ENCODE results near the gene SCGB1C2. TPM values are rescaled to one million over a fixed set of nuclear protein-coding genes. Genes with fewer than 3 reads are reported as not detected.
"Not testable (repeated sequence)": the region's sequence is repeated elsewhere in the genome, so short reads cannot be mapped to it uniquely, and the experiment has no call there.

SCGB1C2 gene
- total RNA-seq = not detected

GRCh38 chr17:137166-137807 lies at the start of gene SCGB1C2:
SCGB1C2 (plus strand) TSS chr17:137569; CDS start chr17:137591, 22 bp downstream.
- not testable (repeated sequence) for DNase-seq

DNA sequence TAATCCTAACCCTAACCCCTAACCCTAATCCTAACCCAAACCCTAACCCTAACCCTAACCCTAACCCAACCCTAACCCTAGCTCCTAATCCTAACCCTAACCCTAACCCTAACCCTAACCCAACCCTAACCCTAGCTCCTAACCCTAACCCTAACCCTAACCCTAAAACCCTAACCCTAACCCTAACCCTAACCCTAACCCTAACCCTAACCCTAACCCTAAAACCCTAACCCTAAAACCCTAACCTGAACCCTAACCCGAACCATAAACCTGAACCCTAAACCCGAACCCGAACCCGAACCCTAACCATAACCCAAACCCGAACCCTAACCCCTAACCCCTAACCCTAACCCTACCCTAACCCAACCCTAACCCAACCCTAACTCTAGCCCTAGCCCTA lies 24.3 kb upstream of the SCGB1C2 start:
- DNase-seq = not testable (repeated sequence)

- DNase-seq = not testable (repeated sequence)
Measured at GRCh38 chr17:118339-118917, 18.9 kb upstream of the SCGB1C2 start.

- not testable (repeated sequence) for DNase-seq
Measured at GRCh38 chr17:133932-134331, 3.4 kb upstream of the SCGB1C2 start.

- not testable (repeated sequence) for DNase-seq
Measured at GRCh38 chr17:134332-134785, 3.0 kb upstream of the SCGB1C2 start.

- DNase-seq = not testable (repeated sequence)
Measured at GRCh38 chr17:135022-135421, 2.3 kb upstream of the SCGB1C2 start.

DNA sequence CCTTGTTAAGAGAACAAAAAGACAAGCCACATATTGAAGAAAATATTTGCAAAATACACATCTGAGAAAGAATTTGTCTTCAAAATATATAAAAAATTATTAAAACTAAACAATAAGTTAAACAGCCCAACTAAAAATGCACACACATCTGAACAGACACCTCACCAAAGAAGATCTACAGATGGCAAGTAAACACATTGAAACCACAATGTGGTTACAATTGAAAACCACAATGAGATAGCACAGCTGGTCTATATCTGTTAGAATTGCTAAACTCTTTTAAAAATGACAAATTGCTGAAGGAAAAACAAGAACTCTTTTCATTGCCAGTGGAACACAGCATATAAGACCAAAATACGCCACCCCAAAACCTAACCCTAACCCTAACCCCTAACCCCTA lies 1.5 kb upstream of the SCGB1C2 start:
- DNase-seq = not testable (repeated sequence)

DNA sequence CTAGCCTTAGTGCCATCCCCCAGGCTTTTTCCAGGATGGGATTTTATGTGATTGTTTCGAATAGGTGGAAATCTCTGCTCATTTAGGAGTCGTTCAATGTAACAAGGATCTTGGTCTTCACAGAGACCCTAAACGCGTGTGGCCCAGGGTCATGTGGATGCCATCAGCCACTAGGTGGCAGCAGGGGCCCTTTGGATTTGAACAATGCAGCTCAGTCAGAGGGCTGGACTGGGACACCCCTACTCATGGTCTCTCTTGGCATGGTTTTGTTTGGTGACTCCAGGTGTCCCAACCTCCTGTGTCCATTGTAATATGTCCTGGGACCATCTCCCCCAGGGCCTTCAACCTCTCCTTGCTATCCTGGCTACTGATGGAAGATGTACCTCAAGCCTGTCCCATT lies 838 bp upstream of the SCGB1C2 start:
- not testable (repeated sequence) for DNase-seq

DNA sequence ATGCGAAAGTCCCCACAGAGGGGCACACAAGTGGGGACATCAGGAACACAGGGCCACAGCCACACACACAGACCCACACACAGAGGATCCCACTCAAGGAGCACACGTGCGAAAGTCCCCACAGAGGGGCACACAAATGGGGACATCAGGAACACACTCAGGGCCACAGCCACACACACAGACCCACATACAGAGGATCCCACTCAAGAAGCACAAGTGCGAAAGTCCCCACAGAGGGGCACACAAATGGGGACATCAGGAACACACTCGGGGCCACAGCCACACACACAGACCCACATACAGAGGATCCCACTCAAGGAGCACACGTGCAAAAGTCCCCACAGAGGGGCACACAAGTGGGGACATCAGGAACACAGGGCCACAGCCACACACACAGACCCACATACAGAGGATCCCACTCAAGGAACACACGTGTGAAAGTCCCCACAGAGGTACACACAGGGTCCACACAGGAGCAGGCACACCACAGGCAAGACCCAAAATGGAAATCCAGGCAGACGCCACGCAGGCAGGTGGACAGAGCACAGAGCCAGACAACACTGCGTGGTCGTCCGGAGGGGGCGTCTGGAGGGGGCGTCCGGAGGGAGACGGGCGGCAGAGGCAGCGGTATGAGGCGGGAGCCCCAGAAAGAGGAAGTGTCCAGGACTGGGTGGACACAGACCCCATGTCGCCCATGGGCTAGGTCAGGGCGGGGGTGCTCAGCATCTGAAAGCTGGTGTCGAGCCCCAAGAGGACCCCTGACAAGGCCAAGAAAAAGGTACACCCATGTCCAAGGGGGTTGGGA lies 2.2 kb downstream of the SCGB1C2 start:
- DNase-seq = not testable (repeated sequence)

DNA sequence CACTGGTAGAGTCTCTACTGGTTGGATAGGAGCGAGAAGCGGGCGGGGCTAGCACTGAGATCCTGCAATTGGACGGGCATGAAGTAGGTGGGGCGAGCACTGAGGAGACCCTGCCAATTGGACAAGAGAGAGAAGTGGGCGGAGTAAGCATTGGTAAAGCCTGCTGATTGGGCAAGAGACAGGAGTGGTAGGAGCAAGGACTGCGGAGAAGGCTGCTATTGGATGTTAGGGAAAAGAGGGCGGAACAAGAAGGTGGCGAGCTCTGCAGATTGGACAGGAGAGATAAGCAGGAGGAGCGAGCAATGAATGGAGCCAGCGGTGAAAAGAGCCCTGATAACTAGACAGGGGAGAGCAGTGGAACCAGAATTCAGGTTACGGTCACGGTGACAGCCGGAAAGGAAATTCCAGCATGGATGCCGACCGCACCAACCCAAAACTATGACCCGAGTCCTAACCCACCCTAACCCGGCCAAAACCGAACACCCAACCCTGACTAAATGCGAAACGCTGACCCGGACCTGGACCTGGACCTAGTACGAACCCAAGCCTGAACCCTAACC lies 4.8 kb downstream of the SCGB1C2 start:
- no peak for DNase-seq

- no peak for DNase-seq
Measured at GRCh38 chr17:142876-143784, 5.8 kb downstream of the SCGB1C2 start.

- DNase-seq = peak; percentile 76
Measured at GRCh38 chr17:143785-144281, 6.5 kb downstream of the SCGB1C2 start.

DNA sequence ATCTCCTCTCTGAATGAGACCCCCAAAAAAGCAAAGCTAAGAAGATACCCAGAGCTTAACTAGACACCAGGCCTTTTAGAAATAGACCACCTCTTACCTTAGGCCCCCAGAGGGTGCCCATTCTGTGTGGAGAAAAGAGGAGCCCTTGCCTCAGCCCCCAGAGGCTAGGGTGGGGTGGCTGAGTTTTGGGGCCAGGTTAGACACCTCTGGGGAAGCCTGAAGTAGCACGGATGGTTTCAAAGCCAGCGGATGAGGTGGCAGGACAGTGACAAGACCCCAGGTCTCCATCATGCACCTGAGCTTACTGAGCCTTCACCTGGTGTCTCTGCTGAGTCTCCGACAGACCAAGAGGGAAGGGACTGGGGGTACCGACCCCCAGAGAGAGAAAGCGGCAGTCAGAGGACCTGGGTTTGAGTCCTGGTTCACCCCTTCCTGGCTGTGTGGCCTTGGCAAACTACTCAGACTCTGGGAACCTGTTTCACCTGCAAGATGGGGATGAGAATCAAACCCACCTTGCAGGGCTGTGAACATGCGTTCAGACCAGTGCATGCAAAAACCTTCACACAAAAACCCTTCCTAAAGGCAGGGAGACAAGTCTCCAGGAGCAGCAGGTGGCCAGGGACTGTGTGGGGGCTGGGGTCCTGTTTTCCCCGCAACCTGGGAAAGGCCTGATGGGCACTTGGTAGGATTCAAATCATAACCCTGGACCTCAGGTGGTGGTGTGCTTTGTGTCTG lies 7.7 kb downstream of the SCGB1C2 start:
- DNase-seq = no peak

GRCh38 chr17:145671-146541 lies 8.5 kb downstream of the SCGB1C2 start:
- no peak for DNase-seq

DNA sequence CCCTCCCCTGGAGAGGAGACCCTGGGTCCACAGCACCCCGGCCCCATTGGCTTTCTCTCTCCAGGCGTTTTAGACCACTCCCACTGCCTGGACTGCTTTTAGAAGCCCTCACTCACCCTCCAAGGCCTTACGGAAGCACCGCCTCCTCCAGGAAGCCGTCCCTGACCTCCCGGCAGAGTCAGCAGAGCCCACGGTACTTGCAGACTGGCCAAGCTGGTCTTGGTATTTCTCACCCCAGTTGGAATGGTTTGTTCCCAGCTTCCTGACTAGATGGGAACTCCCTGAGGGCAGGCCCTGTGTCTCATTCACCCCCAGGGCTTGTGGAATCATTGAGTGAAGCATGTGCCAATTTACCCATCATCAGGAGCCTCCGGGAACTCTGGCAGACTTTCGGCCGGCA lies 9.2 kb downstream of the SCGB1C2 start:
- no peak for DNase-seq

GRCh38 chr17:146983-147761 lies 9.8 kb downstream of the SCGB1C2 start:
- no peak for DNase-seq

GRCh38 chr17:147796-148740 lies 10.7 kb downstream of the SCGB1C2 start:
- no peak for DNase-seq

GRCh38 chr17:148757-149156 lies 11.4 kb downstream of the SCGB1C2 start:
- DNase-seq = no peak
